Measurements from ENCODE around the gene TRIM72. TPM values are rescaled to one million over a fixed set of nuclear protein-coding genes. Genes with fewer than 3 reads are reported as not detected.

Gene TRIM72
- total and polyA plus RNA-seq, 9 of the 15 experiments (the other 6 are each of a cell fraction or from before 2014, with no cell fraction given) = under 0.01 TPM; not detected in 8

GRCh38 chr16:31215287-31216162, 1.6 kb downstream of the TRIM72 start (continued):
- TF ChIP-seq SIN3A (IDR thresholded peaks at IDR 0.05; ENCODE audit: borderline replicate concordance in 2 of 2, control insufficient read depth in 1 of 2, low read depth in 2 of 2, low read length in 2 of 2) (no peak), SIN3B (IDR thresholded peaks at IDR 0.05; ENCODE audit: low read depth) (no peak), TSHZ1 (CRISPR knock-in tag; IDR thresholded peaks at IDR 0.05) (no peak), ARID4B (CRISPR knock-in tag; IDR thresholded peaks at IDR 0.05) (no peak), U2AF2 (optimal IDR thresholded peaks at IDR 0.05; ENCODE audit: low read depth, low read length) (no peak), HES1 (IDR thresholded peaks at IDR 0.05; ENCODE audit: low read depth) (no peak), SRSF9 (IDR thresholded peaks at IDR 0.05; ENCODE audit: borderline replicate concordance, low read depth, low read length) (no peak), TEAD1 (CRISPR knock-in tag; IDR thresholded peaks at IDR 0.05) (peak; percentile 17 to 76; a peak in 2 of 4 replicates), POLR2AphosphoS5 (IDR thresholded peaks at IDR 0.05; ENCODE audit: control insufficient read depth, insufficient read depth, low read depth, low read length) (no peak), TCF3 (CRISPR knock-in tag; IDR thresholded peaks at IDR 0.05) (peak; percentile 56; the same call in 1 of the 2 replicates), ETV6 (IDR thresholded peaks at IDR 0.05; ENCODE audit: borderline replicate concordance in 1 of 2, low read depth in 2 of 2, low read length in 1 of 2) (no peak), ETV6 (CRISPR knock-in tag; IDR thresholded peaks at IDR 0.05; ENCODE audit: borderline replicate concordance) (no peak), MEIS2 (IDR thresholded peaks at IDR 0.05; ENCODE audit: partially characterized antibody) (no peak), FIP1L1 (IDR thresholded peaks at IDR 0.05; ENCODE audit: low read depth, low read length, poor library complexity, severe bottlenecking) (peak; percentile 50), ZNF780A (CRISPR knock-in tag; IDR thresholded peaks at IDR 0.05) (no peak), EHMT2 (IDR thresholded peaks at IDR 0.05) (no peak), PHB2 (IDR thresholded peaks at IDR 0.05; ENCODE audit: low read depth) (no peak), PTTG1 (tag; IDR thresholded peaks at IDR 0.05; ENCODE audit: low read depth) (no peak), ILF3 (IDR thresholded peaks at IDR 0.05; ENCODE audit: borderline replicate concordance) (no peak)

Data from K562 (cell line).